ENCODE results near the gene NEBL.

DNA sequence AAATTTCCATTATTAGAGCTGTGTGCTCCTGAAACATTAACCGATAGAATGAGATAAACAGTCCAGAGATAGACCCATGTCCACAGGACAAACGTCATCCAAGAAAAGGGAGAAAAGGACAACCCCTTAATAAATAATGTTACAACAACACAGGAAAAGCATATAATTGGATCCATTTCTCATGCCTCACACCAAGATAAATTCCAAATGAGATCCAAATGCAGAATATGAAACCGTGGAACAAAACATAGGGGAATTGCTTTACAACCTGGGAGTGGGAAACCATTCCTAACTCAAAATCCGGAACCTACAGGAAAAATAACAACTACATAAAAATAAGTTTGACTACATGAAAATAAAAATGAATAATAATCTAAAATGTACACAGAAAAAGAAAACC is 22.4 kb upstream of the NEBL start:
- TF ChIP-seq EZH2 (IDR thresholded peaks at IDR 0.05) = no peak
- TF ChIP-seq, protein P1, sequence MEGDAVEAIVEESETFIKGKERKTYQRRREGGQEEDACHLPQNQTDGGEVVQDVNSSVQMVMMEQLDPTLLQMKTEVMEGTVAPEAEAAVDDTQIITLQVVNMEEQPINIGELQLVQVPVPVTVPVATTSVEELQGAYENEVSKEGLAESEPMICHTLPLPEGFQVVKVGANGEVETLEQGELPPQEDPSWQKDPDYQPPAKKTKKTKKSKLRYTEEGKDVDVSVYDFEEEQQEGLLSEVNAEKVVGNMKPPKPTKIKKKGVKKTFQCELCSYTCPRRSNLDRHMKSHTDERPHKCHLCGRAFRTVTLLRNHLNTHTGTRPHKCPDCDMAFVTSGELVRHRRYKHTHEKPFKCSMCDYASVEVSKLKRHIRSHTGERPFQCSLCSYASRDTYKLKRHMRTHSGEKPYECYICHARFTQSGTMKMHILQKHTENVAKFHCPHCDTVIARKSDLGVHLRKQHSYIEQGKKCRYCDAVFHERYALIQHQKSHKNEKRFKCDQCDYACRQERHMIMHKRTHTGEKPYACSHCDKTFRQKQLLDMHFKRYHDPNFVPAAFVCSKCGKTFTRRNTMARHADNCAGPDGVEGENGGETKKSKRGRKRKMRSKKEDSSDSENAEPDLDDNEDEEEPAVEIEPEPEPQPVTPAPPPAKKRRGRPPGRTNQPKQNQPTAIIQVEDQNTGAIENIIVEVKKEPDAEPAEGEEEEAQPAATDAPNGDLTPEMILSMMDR (IDR thresholded peaks at IDR 0.05) = no peak
